Osteoblast (primary cell): Measurements from ENCODE around the gene G6PC2. TPM values are rescaled to one million over a fixed set of nuclear protein-coding genes. Genes with fewer than 3 reads are reported as not detected.
A peak's percentile ranks its signal among the peaks of the same experiment; 100 is the strongest.
"Not testable (repeated sequence)": the region's sequence is repeated elsewhere in the genome, so short reads cannot be mapped to it uniquely, and the experiment has no call there.

ENCODE experiments used
- DNase-seq: peaks from one replicate; pipeline ENCODE4 v3.0.0; 2011; ENCODE audit warnings: low spot score, mixed read lengths; ENCODE audit not compliant: insufficient read length; ENCODE audit errors: missing footprints
- H2AFZ ChIP-seq: 2 replicates; pipeline ENCODE4 v1.6.0; 2011; ENCODE audit warnings: mild to moderate bottlenecking, low read length
- H3K27ac ChIP-seq: 2 replicates; pipeline ENCODE4 v1.5.1; 2011; ENCODE audit warnings: mild to moderate bottlenecking, low read depth, low read length, moderate library complexity
- H3K27me3 ChIP-seq: 2 replicates; pipeline ENCODE4 v1.6.0; 2012; ENCODE audit warnings: mild to moderate bottlenecking, control low read depth, inconsistent platforms, low read length, moderate library complexity; ENCODE audit not compliant: insufficient read depth
- H3K36me3 ChIP-seq: 2 replicates; pipeline ENCODE4 v1.5.1; 2011; ENCODE audit warnings: mild to moderate bottlenecking, low read length, control low read depth, moderate library complexity; ENCODE audit not compliant: insufficient read depth
- H3K4me1 ChIP-seq: 2 replicates; pipeline ENCODE4 v1.5.1; 2011; ENCODE audit warnings: mild to moderate bottlenecking, low read length, control low read depth, moderate library complexity; ENCODE audit not compliant: insufficient read depth
- H3K4me2 ChIP-seq: 2 replicates; pipeline ENCODE4 v1.6.0; 2011; ENCODE audit warnings: mild to moderate bottlenecking, low read length; ENCODE audit not compliant: insufficient read depth
- H3K4me3 ChIP-seq: fragments of 200-600 bp; sonication (generic); 3 replicates; pipeline ENCODE4 v1.5.1; 2012; ENCODE audit warnings: mild to moderate bottlenecking, low read length, inconsistent platforms; ENCODE audit not compliant: insufficient read depth
- H3K79me2 ChIP-seq: 2 replicates; pipeline ENCODE4 v1.6.0; 2012; ENCODE audit warnings: mild to moderate bottlenecking, low read length, control low read depth, inconsistent platforms; ENCODE audit not compliant: insufficient read depth
- H3K9me3 ChIP-seq: 2 replicates; pipeline ENCODE4 v1.5.1; 2011; ENCODE audit warnings: low read depth, low read length, control low read depth
- H4K20me1 ChIP-seq: 2 replicates; pipeline ENCODE4 v1.6.0; 2012; ENCODE audit warnings: mild to moderate bottlenecking, low read length, control low read depth; ENCODE audit not compliant: insufficient read depth
- total RNA-seq: library from RNA; depleted of rRNA; stranded (reverse); fragments of >200 nt; gene quantifications from 2 replicates; pipeline ENCODE4 v1.2.3, GENCODE V29; 2012
- TF ChIP-seq, protein P1 (sequence below): IDR thresholded peaks from 2 replicates; pipeline ENCODE4 v1.5.1; 2011; ENCODE audit warnings: mild to moderate bottlenecking, low read depth, low read length, moderate library complexity; ENCODE audit errors: extremely low read depth

G6PC2 gene
- total RNA-seq, 1 donor = not detected

DNA sequence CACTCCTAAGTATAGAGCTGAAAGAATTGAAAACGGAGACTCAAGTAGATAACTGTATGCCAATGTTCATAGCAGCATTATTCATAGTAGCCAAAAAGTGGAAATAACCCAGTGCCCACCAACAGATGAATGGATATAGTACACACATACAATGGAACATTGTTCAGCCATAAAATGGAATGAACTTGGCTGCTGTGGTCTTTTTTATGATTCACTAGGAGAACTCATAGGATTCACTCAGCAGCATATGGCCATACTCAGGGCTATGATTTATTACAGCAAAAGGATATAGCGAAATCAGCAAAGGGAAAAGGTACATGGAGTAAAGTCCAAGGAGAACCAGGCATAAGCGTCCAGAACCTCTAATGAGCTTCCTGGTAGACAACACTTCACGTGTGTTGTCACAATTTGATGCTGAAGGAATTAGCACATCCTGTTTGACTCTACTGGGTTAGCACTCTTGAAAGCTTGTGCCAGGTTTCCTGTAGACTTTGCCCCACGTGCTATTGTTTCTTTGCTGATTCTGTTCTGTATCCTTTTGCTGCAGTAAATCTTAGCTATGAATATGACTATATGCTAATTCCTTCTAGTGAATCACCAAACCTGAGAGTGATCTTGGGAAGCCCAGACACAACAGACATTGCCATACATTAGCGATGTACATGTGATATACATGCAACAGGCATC, 26.6 kb upstream of the G6PC2 start:
- Histone ChIP-seq H4K20me1 (no peaks in the 10 kb centered on the region), H3K4me1 (no peaks in the 10 kb centered on the region), H3K4me3 (no peak overlapping the region), H3K4me2 (no peak overlapping the region), H3K27me3 (no peaks in the 10 kb centered on the region), H3K36me3 (no peaks in the 10 kb centered on the region), H3K9me3 (no peaks in the 10 kb centered on the region), H3K79me2 (no peaks in the 10 kb centered on the region), H3K27ac (no peak overlapping the region), H2AFZ (peak overlapping the region; percentile 27)
- no peak for DNase-seq
- TF ChIP-seq, protein P1, sequence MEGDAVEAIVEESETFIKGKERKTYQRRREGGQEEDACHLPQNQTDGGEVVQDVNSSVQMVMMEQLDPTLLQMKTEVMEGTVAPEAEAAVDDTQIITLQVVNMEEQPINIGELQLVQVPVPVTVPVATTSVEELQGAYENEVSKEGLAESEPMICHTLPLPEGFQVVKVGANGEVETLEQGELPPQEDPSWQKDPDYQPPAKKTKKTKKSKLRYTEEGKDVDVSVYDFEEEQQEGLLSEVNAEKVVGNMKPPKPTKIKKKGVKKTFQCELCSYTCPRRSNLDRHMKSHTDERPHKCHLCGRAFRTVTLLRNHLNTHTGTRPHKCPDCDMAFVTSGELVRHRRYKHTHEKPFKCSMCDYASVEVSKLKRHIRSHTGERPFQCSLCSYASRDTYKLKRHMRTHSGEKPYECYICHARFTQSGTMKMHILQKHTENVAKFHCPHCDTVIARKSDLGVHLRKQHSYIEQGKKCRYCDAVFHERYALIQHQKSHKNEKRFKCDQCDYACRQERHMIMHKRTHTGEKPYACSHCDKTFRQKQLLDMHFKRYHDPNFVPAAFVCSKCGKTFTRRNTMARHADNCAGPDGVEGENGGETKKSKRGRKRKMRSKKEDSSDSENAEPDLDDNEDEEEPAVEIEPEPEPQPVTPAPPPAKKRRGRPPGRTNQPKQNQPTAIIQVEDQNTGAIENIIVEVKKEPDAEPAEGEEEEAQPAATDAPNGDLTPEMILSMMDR = no peak

DNA sequence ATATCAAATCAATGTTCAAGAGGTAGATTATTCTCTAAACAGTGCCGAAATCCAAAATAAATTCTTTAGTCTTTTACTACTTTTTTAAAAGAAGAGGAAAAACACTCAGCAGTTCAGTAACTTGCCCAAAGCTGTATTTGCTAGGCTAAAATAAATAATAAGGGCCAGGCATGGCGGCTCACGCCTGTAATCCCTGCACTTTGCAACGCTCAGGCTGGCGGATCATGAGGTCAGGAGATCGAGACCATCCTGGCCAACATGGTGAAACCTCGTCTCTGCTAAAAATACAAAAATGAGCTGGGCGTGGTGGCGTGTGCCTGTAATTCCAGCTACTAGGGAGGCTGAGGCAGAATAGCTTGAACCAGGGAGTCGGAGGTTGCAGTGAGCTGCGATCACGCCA, 18.9 kb upstream of the G6PC2 start:
- H3K27ac ChIP-seq = not testable (repeated sequence)

DNA sequence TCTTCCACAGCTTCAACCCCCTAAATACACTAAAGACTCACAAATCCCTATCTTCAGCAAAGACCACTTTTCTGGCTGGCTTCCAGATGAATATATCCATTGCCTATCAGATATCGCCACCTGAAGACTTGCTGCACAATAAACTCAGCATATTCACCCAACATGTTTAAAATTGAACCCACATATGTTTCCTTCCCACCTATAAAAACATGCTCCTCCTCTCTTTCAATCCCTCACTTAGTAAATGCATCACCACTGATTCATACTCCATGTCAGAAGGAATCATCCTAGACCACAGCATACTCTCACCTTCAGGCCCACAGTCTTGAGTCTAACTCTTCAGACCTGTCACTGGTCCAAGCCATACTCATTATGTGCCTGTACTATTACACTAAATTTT, 16.1 kb upstream of the G6PC2 start:
- Histone ChIP-seq H3K9me3 (no peaks in the 10 kb centered on the region), H2AFZ (peak overlapping the region; percentile 29), H3K4me3 (no peak overlapping the region), H3K4me1 (peaks cover 10% of the 10 kb centered on the region), H3K36me3 (no peaks in the 10 kb centered on the region), H3K79me2 (peaks cover 13% of the 10 kb centered on the region), H3K27ac (peak overlapping the region; percentile 31), H4K20me1 (no peaks in the 10 kb centered on the region), H3K4me2 (no peak overlapping the region), H3K27me3 (no peaks in the 10 kb centered on the region)
- DNase-seq = peak; percentile 73
- TF ChIP-seq, protein P1 = no peak

More for the DNA sequence above, 18.9 kb upstream of the G6PC2 start:
- H3K4me2 ChIP-seq, H3K79me2 ChIP-seq, H3K4me1 ChIP-seq, H3K4me3 ChIP-seq, H3K27me3 ChIP-seq, H3K9me3 ChIP-seq, DNase-seq, H4K20me1 ChIP-seq, H3K36me3 ChIP-seq: not testable (repeated sequence)
- H2AFZ ChIP-seq = peak overlapping the region; percentile 2

GRCh38 chr2:168889635-168890005, 11.5 kb upstream of the G6PC2 start:
- no peaks in the 10 kb centered on the region for H4K20me1 ChIP-seq
- peak overlapping the region; percentile 34 for H3K27ac ChIP-seq
- TF ChIP-seq, protein P1 = no peak

More at GRCh38 chr2:168889635-168890005, 11.5 kb upstream of the G6PC2 start:
- Histone ChIP-seq H3K27me3 (peaks cover 10% of the 10 kb centered on the region), H3K79me2 (peaks cover 13% of the 10 kb centered on the region), H3K36me3 (no peaks in the 10 kb centered on the region), H3K4me2 (peak overlapping the region; percentile 92), H3K4me1 (peaks cover 13% of the 10 kb centered on the region), H3K4me3 (peak overlapping the region; percentile 85), H2AFZ (peak overlapping the region; percentile 98), H3K9me3 (no peaks in the 10 kb centered on the region)
- no peak for DNase-seq
